ENCODE measurements around the gene TAAR5. TPM values are rescaled to one million over a fixed set of nuclear protein-coding genes. Genes with fewer than 3 reads are reported as not detected.

Gene TAAR5
- polyA plus RNA-seq, 1 donor from 2014 or later = not detected

GRCh38 chr6:132568611-132569010, 20.9 kb downstream of the TAAR5 start:
- H3K4me3 ChIP-seq (ENCODE audit: low read length) = no peak overlapping the region
- H3K36me3 ChIP-seq (ENCODE audit: insufficient read depth, low read length) = no peaks in the 10 kb centered on the region
- no peaks in the 10 kb centered on the region for H3K9me3 ChIP-seq (ENCODE audit: low read length)
- no peak overlapping the region for H3K9ac ChIP-seq (ENCODE audit: low read length)
- H3K79me2 ChIP-seq (replicated peaks; ENCODE audit: insufficient read depth, low read length) = no peaks in the 10 kb centered on the region
- H3K27me3 ChIP-seq (ENCODE audit: insufficient read depth, low read depth, low read length) = no peaks in the 10 kb centered on the region
- TF ChIP-seq EP300 (conservative IDR thresholded peaks at IDR 0.05; ENCODE audit: poor library complexity, severe bottlenecking) (no peak), POLR2AphosphoS5 (IDR thresholded peaks at IDR 0.05) (no peak), REST (IDR thresholded peaks at IDR 0.05; ENCODE audit: borderline replicate concordance) (no peak), TAF1 (IDR thresholded peaks at IDR 0.05; ENCODE audit: low read depth) (no peak), EZH2 (IDR thresholded peaks at IDR 0.05; ENCODE audit: borderline replicate concordance, insufficient read depth, low read length, poor library complexity, severe bottlenecking) (no peak)
- H4K20me1 ChIP-seq (ENCODE audit: insufficient read depth) = no peaks in the 10 kb centered on the region
- no peaks in the 10 kb centered on the region for H3K9me2 ChIP-seq (ENCODE audit: insufficient read depth, low read length)
- no peak overlapping the region for H3K4me2 ChIP-seq (ENCODE audit: low read length)
- no peaks in the 10 kb centered on the region for H3F3A ChIP-seq (ENCODE audit: insufficient read depth, low read length, poor library complexity, severe bottlenecking)
- no peak overlapping the region for H2AFZ ChIP-seq (ENCODE audit: low read depth, low read length)
- no peak overlapping the region for H3K27ac ChIP-seq (ENCODE audit: low read length)

- Histone ChIP-seq H2AFZ (ENCODE audit: low read depth, low read length) (no peak overlapping the region), H4K20me1 (ENCODE audit: insufficient read depth) (no peaks in the 10 kb centered on the region), H3K36me3 (ENCODE audit: insufficient read depth, low read length) (no peaks in the 10 kb centered on the region)
Measured at GRCh38 chr6:132567566-132567965, 22.0 kb downstream of the TAAR5 start.

More at GRCh38 chr6:132567566-132567965, 22.0 kb downstream of the TAAR5 start:
- Histone ChIP-seq H3K9ac (ENCODE audit: low read length) (no peak overlapping the region), H3K79me2 (replicated peaks; ENCODE audit: insufficient read depth, low read length) (no peaks in the 10 kb centered on the region), H3K4me2 (ENCODE audit: low read length) (no peak overlapping the region), H3K9me2 (ENCODE audit: insufficient read depth, low read length) (no peaks in the 10 kb centered on the region), H3K27ac (ENCODE audit: low read length) (no peak overlapping the region), H3K4me3 (ENCODE audit: low read length) (no peak overlapping the region), H3K9me3 (ENCODE audit: low read length) (no peaks in the 10 kb centered on the region), H3K27me3 (ENCODE audit: insufficient read depth, low read depth, low read length) (no peaks in the 10 kb centered on the region), H3F3A (ENCODE audit: insufficient read depth, low read length, poor library complexity, severe bottlenecking) (no peaks in the 10 kb centered on the region)
- no peak for TF ChIP-seq SMC3 (conservative IDR thresholded peaks at IDR 0.05; ENCODE audit: poor library complexity)
- TF ChIP-seq POLR2AphosphoS5 (IDR thresholded peaks at IDR 0.05) = no peak
- TF ChIP-seq EP300 (conservative IDR thresholded peaks at IDR 0.05; ENCODE audit: poor library complexity, severe bottlenecking) = no peak
- no peak for TF ChIP-seq TAF1 (IDR thresholded peaks at IDR 0.05; ENCODE audit: low read depth)
- no peak for TF ChIP-seq EZH2 (IDR thresholded peaks at IDR 0.05; ENCODE audit: borderline replicate concordance, insufficient read depth, low read length, poor library complexity, severe bottlenecking)
- no peak for TF ChIP-seq CTCF (IDR thresholded peaks at IDR 0.05; ENCODE audit: poor library complexity, severe bottlenecking)
- TF ChIP-seq REST (IDR thresholded peaks at IDR 0.05; ENCODE audit: borderline replicate concordance) = no peak
- no peak for TF ChIP-seq RAD21 (conservative IDR thresholded peaks at IDR 0.05)
- TF ChIP-seq MXI1 (conservative IDR thresholded peaks at IDR 0.05; ENCODE audit: poor library complexity, severe bottlenecking) = no peak
